ENCODE data around the gene NID1. TPM values are rescaled to one million over a fixed set of nuclear protein-coding genes. Genes with fewer than 3 reads are reported as not detected.
"Not testable (repeated sequence)": the region's sequence is repeated elsewhere in the genome, so short reads cannot be mapped to it uniquely, and the experiment has no call there.

Gene NID1
- total RNA-seq, 8 experiments from 2014 or later = 5.1 to 271 (median 8.9) TPM

GRCh38 chr1:235971571-235972310 is 93.1 kb downstream of the NID1 start:
- ATAC-seq (replicated peaks in 6 of 8) = peak; percentile 89 to 99 (median 98)
- peaks cover 2 to 12% of the 10 kb centered on the region in 2 donors for H3K4me1 ChIP-seq (replicated peaks in 1 of 2)
- in situ Hi-C loops (cut with MboI; ENCODE audit: low pct_unique_long_range_greater_than_20kb in 2 of 9, low sequenced_read_pairs in 9 of 9, unreplicated experiment in 9 of 9) = loop anchor here in 2 of 9 experiments (25.0 kb wide), 2 partner anchors 109 to 459 kb away; partner anchors contain the start of genes B3GALNT2 (in 2 of the 2) and LYST (in 1 of the 2)
- WGBS, 10 experiments = 5 to 39% (median 23%) methylated on average over 7 to 28 of the region's 29 CpGs; no CpG with 5 or more reads in 1 of the 10 experiments
- peak overlapping the region; percentile 1 to 25 (median 24) for H3K4me3 ChIP-seq
- H3K27ac ChIP-seq = no peak overlapping the region

- no peak for ATAC-seq (replicated peaks in 6 of 8)
- H3K27ac ChIP-seq = no peak overlapping the region
- in situ Hi-C loops (cut with MboI; ENCODE audit: low pct_unique_long_range_greater_than_20kb in 2 of 9, low sequenced_read_pairs in 9 of 9, unreplicated experiment in 9 of 9) = loop anchor here in 2 of 9 experiments (25.0 kb wide), 2 partner anchors 109 to 459 kb away; partner anchors contain the start of genes B3GALNT2 (in 2 of the 2) and LYST (in 1 of the 2)
- 45 to 100% (median 78%) methylated on average over 1 to 3 of the region's 3 CpGs for WGBS, 10 experiments
- no peak overlapping the region for H3K4me3 ChIP-seq
- peaks cover 2 to 12% of the 10 kb centered on the region in 2 donors for H3K4me1 ChIP-seq (replicated peaks in 1 of 2)
These were observed 93.9 kb downstream of the NID1 start for GRCh38 chr1:235971020-235971419.

GRCh38 chr1:235968831-235969230 is 96.1 kb downstream of the NID1 start:
- H3K4me1 ChIP-seq (replicated peaks in 1 of 2) = peaks cover 2 to 12% of the 10 kb centered on the region in 2 donors
- in situ Hi-C loops (cut with MboI; ENCODE audit: low pct_unique_long_range_greater_than_20kb in 2 of 9, low sequenced_read_pairs in 9 of 9, unreplicated experiment in 9 of 9) = loop anchor here in 2 of 9 experiments (25.0 kb wide), 2 partner anchors 107 to 457 kb away; partner anchors contain the start of genes B3GALNT2 (in 2 of the 2) and LYST (in 1 of the 2)
- WGBS, 10 experiments = 40 to 100% (median 92%) methylated on average over 1 to 4 of the region's 5 CpGs; no CpG with 5 or more reads in 3 of the 10 experiments
- H3K27ac ChIP-seq = no peak overlapping the region
- peak in 5 of 8 experiments; percentile 5 to 44 (median 30) for ATAC-seq (replicated peaks in 6 of 8)
- H3K4me3 ChIP-seq = no peak overlapping the region

GRCh38 chr1:235966134-235966533 is 98.8 kb downstream of the NID1 start:
- in situ Hi-C loops (cut with MboI; ENCODE audit: low pct_unique_long_range_greater_than_20kb in 2 of 9, low sequenced_read_pairs in 9 of 9, unreplicated experiment in 9 of 9) = loop anchor here in 2 of 9 experiments (25.0 kb wide), 2 partner anchors 104 to 454 kb away; partner anchors contain the start of genes B3GALNT2 (in 2 of the 2) and LYST (in 1 of the 2)
- WGBS, 10 experiments = 80 to 100% (median 94%) methylated on average over 1 to 5 of the region's 5 CpGs
- H3K27ac ChIP-seq; H3K4me3 ChIP-seq; ATAC-seq (replicated peaks in 6 of 8); H3K4me1 ChIP-seq (replicated peaks in 1 of 2): not testable (repeated sequence)

- WGBS, 10 experiments = 67 to 98% (median 89%) methylated on average over 1 to 4 of the region's 4 CpGs; no CpG with 5 or more reads in 2 of the 10 experiments
- in situ Hi-C loops (cut with MboI; ENCODE audit: low pct_unique_long_range_greater_than_20kb in 2 of 9, low sequenced_read_pairs in 9 of 9, unreplicated experiment in 9 of 9) = loop anchor here in 2 of 9 experiments (25.0 kb wide), 2 partner anchors 99 to 449 kb away; partner anchors contain the start of genes B3GALNT2 (in 2 of the 2) and LYST (in 1 of the 2)
- Histone ChIP-seq H3K27ac (no peak overlapping the region), H3K4me1 (replicated peaks in 1 of 2) (no peaks in the 10 kb centered on the region), H3K4me3 (no peak overlapping the region)
- ATAC-seq (replicated peaks in 6 of 8) = peak in 3 of 8 experiments; percentile 13 to 84 (median 45)
These were observed 104.1 kb downstream of the NID1 start for GRCh38 chr1:235960809-235961208.

- no peak for ATAC-seq (replicated peaks in 6 of 8)
- 40 to 100% (median 96%) methylated on average over 1 to 11 of the region's 12 CpGs; no CpG with 5 or more reads in 1 of the 10 experiments for WGBS, 10 experiments
These were observed 106.9 kb downstream of the NID1 start for GRCh38 chr1:235958021-235958420.

GRCh38 chr1:235955777-235956176 is 109.1 kb downstream of the NID1 start:
- 59 to 100% (median 79%) methylated on average over 1 to 4 of the region's 4 CpGs for WGBS, 10 experiments
- Histone ChIP-seq H3K4me3 (no peak overlapping the region), H3K27ac (no peak overlapping the region), H3K4me1 (replicated peaks in 1 of 2) (no peaks in the 10 kb centered on the region)
- in situ Hi-C loops (cut with MboI; ENCODE audit: low pct_unique_long_range_greater_than_20kb in 2 of 9, low sequenced_read_pairs in 9 of 9, unreplicated experiment in 9 of 9) = loop anchor here in 2 of 9 experiments (25.0 kb wide), 2 partner anchors 93 to 443 kb away; partner anchors contain the start of genes B3GALNT2 (in 2 of the 2) and LYST (in 1 of the 2)
- no peak for ATAC-seq (replicated peaks in 6 of 8)

More at GRCh38 chr1:235958021-235958420, 106.9 kb downstream of the NID1 start:
- Histone ChIP-seq H3K27ac (no peak overlapping the region), H3K4me3 (no peak overlapping the region), H3K4me1 (replicated peaks in 1 of 2) (no peaks in the 10 kb centered on the region)
- in situ Hi-C loops (cut with MboI; ENCODE audit: low pct_unique_long_range_greater_than_20kb in 2 of 9, low sequenced_read_pairs in 9 of 9, unreplicated experiment in 9 of 9) = loop anchor here in 2 of 9 experiments (25.0 kb wide), 2 partner anchors 96 to 446 kb away; partner anchors contain the start of genes B3GALNT2 (in 2 of the 2) and LYST (in 1 of the 2)

GRCh38 chr1:235954306-235955283 is 110.3 kb downstream of the NID1 start:
- 0 to 100% (median 85%) methylated on average over 1 to 9 of the region's 11 CpGs for WGBS, 10 experiments
- Histone ChIP-seq H3K4me3 (no peak overlapping the region), H3K27ac (no peak overlapping the region), H3K4me1 (replicated peaks in 1 of 2) (no peaks in the 10 kb centered on the region)
- no peak for ATAC-seq (replicated peaks in 6 of 8)
- in situ Hi-C loops (cut with MboI; ENCODE audit: low pct_unique_long_range_greater_than_20kb in 2 of 9, low sequenced_read_pairs in 9 of 9, unreplicated experiment in 9 of 9) = loop anchor here in 2 of 9 experiments (25.0 kb wide), 2 partner anchors 92 to 442 kb away; partner anchors contain the start of genes B3GALNT2 (in 2 of the 2) and LYST (in 1 of the 2)

GRCh38 chr1:235953801-235954200 is 111.1 kb downstream of the NID1 start:
- H3K4me3 ChIP-seq = no peak overlapping the region
- ATAC-seq (replicated peaks in 6 of 8) = peak in 2 of 8 experiments; percentile 69
- H3K4me1 ChIP-seq (replicated peaks in 1 of 2) = no peaks in the 10 kb centered on the region
- in situ Hi-C loops (cut with MboI; ENCODE audit: low pct_unique_long_range_greater_than_20kb in 2 of 9, low sequenced_read_pairs in 9 of 9, unreplicated experiment in 9 of 9) = loop anchor here in 2 of 9 experiments (25.0 kb wide), 2 partner anchors 92 to 442 kb away; partner anchors contain the start of genes B3GALNT2 (in 2 of the 2) and LYST (in 1 of the 2)
- no peak overlapping the region for H3K27ac ChIP-seq
- WGBS, 10 experiments = 58 to 100% (median 84%) methylated on average over 1 to 2 of the region's 2 CpGs; no CpG with 5 or more reads in 5 of the 10 experiments

GRCh38 chr1:235952950-235953615 is 111.8 kb downstream of the NID1 start:
- Histone ChIP-seq H3K4me3 (no peak overlapping the region), H3K4me1 (replicated peaks in 1 of 2) (no peaks in the 10 kb centered on the region), H3K27ac (no peak overlapping the region)
- in situ Hi-C loops (cut with MboI; ENCODE audit: low pct_unique_long_range_greater_than_20kb in 2 of 9, low sequenced_read_pairs in 9 of 9, unreplicated experiment in 9 of 9) = loop anchor here in 2 of 9 experiments (25.0 kb wide), 2 partner anchors 91 to 441 kb away; partner anchors contain the start of genes B3GALNT2 (in 2 of the 2) and LYST (in 1 of the 2)
- ATAC-seq (replicated peaks in 6 of 8) = peak in 1 of 8 experiments; percentile 38
- WGBS, 10 experiments = 22 to 96% (median 87%) methylated on average over 2 to 4 of the region's 4 CpGs; no CpG with 5 or more reads in 1 of the 10 experiments

GRCh38 chr1:235951661-235952060 is 113.2 kb downstream of the NID1 start:
- no peak for ATAC-seq (replicated peaks in 6 of 8)
- Histone ChIP-seq H3K27ac (no peak overlapping the region), H3K4me3 (no peak overlapping the region), H3K4me1 (replicated peaks in 1 of 2) (no peaks in the 10 kb centered on the region)
- in situ Hi-C loops (cut with MboI; ENCODE audit: low pct_unique_long_range_greater_than_20kb in 2 of 9, low sequenced_read_pairs in 9 of 9, unreplicated experiment in 9 of 9) = loop anchor here in 2 of 9 experiments (25.0 kb wide), 2 partner anchors 89 to 439 kb away; partner anchors contain the start of genes B3GALNT2 (in 2 of the 2) and LYST (in 1 of the 2)
- 60 to 100% (median 90%) methylated on average over 1 to 4 of the region's 4 CpGs; no CpG with 5 or more reads in 2 of the 10 experiments for WGBS, 10 experiments

All from motor neuron (in vitro differentiated cells).